Lower leg skin (tissue), 4 donors: ENCODE data around the gene SPATC1L. TPM values are rescaled to one million over a fixed set of nuclear protein-coding genes. Genes with fewer than 3 reads are reported as not detected.
A peak's percentile ranks its signal among the peaks of the same experiment; 100 is the strongest.

Source experiments
- DNase-seq, 2 donors: peaks; one replicate each; pipeline ENCODE4 v3.0.0-alpha.2; 2019; ENCODE audit warnings: low spot score in 2 of 2
- H3K4me3 ChIP-seq: fragments of 200-600 bp; sonication (generic); 2 replicates; pipeline ENCODE4 v1.5.1; 2017; ENCODE audit warnings: mild to moderate bottlenecking, low read depth; ENCODE audit not compliant: poor library complexity, severe bottlenecking
- CTCF ChIP-seq, 3 donors: fragments of 450-650 bp; IDR thresholded peaks; one replicate each; pipeline ENCODE4 v1.5.1; 2016; ENCODE audit warnings: antibody characterized with exemption in 3 of 3, mild to moderate bottlenecking in 3 of 3, moderate library complexity in 2 of 3
- POLR2A ChIP-seq, 2 donors: fragments of 450-650 bp; IDR thresholded peaks; one replicate each; pipeline ENCODE4 v1.6.1; 2016 to 2017; ENCODE audit warnings: antibody characterized with exemption in 2 of 2, mild to moderate bottlenecking in 1 of 2, moderate library complexity in 1 of 2
- WGBS, 2 donors: methylation state at CpG; one replicate each; pipeline ENCODE4 v1.1.5; 2018; 5-methylcytosine and 5-hydroxymethylcytosine counted together
- intact Hi-C: fragments of 100-400 bp; cut with DNase I; formaldehyde crosslinking; loops from one replicate; pipeline ENCODE4 v1.15.0; 2023; ENCODE audit warnings: low total_unique reads
- total RNA-seq, 4 donors: library from RNA; depleted of rRNA; stranded (reverse); fragments of >200 nt; gene quantifications; one replicate each; pipeline ENCODE4 v1.1.0, GENCODE V29; 2016

The SPATC1L gene
- total RNA-seq, 4 donors from 2014 or later, result 2.1 to 7.5 (median 4.0) TPM

- TF ChIP-seq POLR2A (IDR thresholded peaks at IDR 0.05), result no peak
- no peak for TF ChIP-seq CTCF (IDR thresholded peaks at IDR 0.05)
- WGBS, 2 donors, result 91 to 95% methylated on average over 12 to 13 of the region's 16 CpGs
- intact Hi-C loops, result no loop called here
- DNase-seq, result peak in 1 of 2 donors; percentile 83
- no peak overlapping the region for H3K4me3 ChIP-seq
Observed at GRCh38 chr21:46154955-46155513, 29.2 kb downstream of the SPATC1L start.

GRCh38 chr21:46154155-46154954 lies 29.9 kb downstream of the SPATC1L start:
- no peak overlapping the region for H3K4me3 ChIP-seq
- intact Hi-C loops, result no loop called here
- no peak for TF ChIP-seq POLR2A (IDR thresholded peaks at IDR 0.05)
- TF ChIP-seq CTCF (IDR thresholded peaks at IDR 0.05), result no peak
- WGBS, 2 donors, result 90 to 91% methylated on average over 17 to 31 of the region's 39 CpGs
- peak in 1 of 2 donors; percentile 82 for DNase-seq

GRCh38 chr21:46153247-46154154 lies 30.8 kb downstream of the SPATC1L start:
- DNase-seq, result peak in 1 of 2 donors; percentile 89
- WGBS, 2 donors, result 38 to 44% methylated on average over 25 to 33 of the region's 33 CpGs
- no peak overlapping the region for H3K4me3 ChIP-seq
- intact Hi-C loops, result no loop called here
- no peak for TF ChIP-seq POLR2A (IDR thresholded peaks at IDR 0.05)
- no peak for TF ChIP-seq CTCF (IDR thresholded peaks at IDR 0.05)

GRCh38 chr21:46152927-46153246 lies 31.4 kb downstream of the SPATC1L start:
- intact Hi-C loops, result no loop called here
- no peak for TF ChIP-seq POLR2A (IDR thresholded peaks at IDR 0.05)
- no peak for TF ChIP-seq CTCF (IDR thresholded peaks at IDR 0.05)
- H3K4me3 ChIP-seq, result no peak overlapping the region
- 28 to 37% methylated on average over 10 to 18 of the region's 18 CpGs for WGBS, 2 donors
- peak in 1 of 2 donors; percentile 82 for DNase-seq

- peak in 1 of 2 donors; percentile 78 for DNase-seq
- TF ChIP-seq CTCF (IDR thresholded peaks at IDR 0.05) (no peak), POLR2A (IDR thresholded peaks at IDR 0.05) (no peak)
- intact Hi-C loops, result no loop called here
- 78 to 80% methylated on average over 41 to 45 of the region's 45 CpGs for WGBS, 2 donors
- no peak overlapping the region for H3K4me3 ChIP-seq
Observed at GRCh38 chr21:46151989-46152926, 32.0 kb downstream of the SPATC1L start.
